HG02623 (cell line): ENCODE data around the gene GAA.

Experiments used
- ATAC-seq: cut with Tn5 transposase; IDR thresholded peaks from one replicate; pipeline ENCODE4 v1.9.1; 2021; ENCODE audit warnings: moderate library complexity; ENCODE audit not compliant: unreplicated experiment

The GAA gene

DNA sequence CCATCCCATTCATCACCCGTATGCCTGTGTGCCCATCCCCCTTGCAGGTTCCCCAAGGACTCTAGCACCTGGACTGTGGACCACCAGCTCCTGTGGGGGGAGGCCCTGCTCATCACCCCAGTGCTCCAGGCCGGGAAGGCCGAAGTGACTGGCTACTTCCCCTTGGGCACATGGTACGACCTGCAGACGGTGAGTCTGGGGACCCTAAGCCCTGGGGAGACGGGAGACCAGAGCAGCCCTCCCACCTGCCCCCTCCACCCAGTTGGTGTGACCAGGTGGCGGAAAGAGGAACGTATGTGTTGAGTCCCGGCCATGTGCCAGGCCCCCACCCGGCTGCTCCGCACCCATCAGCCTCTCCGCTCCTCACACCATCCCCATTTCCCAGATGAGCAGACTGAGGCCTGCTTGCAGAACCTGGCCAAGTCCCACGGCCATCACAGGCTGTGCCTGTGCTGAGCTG is 15.6 kb downstream of the GAA start:
- no peak for ATAC-seq

GRCh38 chr17:80117491-80118401 is 16.4 kb downstream of the GAA start:
- no peak for ATAC-seq

DNA sequence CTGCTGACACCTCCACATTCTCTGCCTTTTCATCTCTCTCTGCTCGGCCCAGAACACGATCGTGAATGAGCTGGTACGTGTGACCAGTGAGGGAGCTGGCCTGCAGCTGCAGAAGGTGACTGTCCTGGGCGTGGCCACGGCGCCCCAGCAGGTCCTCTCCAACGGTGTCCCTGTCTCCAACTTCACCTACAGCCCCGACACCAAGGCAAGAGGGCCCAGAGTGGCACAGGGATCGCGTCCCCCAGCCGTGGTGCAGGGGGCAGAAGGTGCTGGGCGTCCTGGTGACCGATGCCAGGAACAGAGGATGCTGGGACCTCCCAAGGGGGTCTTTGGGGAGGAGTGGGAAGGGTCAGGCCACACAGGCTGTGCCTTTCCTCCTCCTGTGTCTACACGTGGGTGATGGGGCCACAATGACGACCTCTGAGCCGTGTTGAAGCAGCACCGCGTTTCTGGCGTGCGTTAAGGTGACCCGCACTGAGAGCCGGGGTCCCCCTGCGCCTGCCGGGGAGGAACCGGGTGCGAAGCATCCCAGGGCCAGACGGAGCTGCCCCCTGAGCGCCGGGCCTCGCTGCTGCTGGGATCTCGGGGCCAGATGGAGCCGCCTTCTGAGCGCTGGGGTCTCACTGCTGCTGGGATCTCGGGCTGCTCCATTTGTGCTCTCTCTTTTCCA is 17.4 kb downstream of the GAA start:
- ATAC-seq = no peak

- no peak for ATAC-seq
These were observed 17.9 kb downstream of the GAA start for GRCh38 chr17:80119271-80119791.

- ATAC-seq = no peak
These were observed 18.5 kb downstream of the GAA start for GRCh38 chr17:80119839-80120238.

- ATAC-seq = no peak
These were observed 20.7 kb downstream of the GAA start for GRCh38 chr17:80122026-80122575.

GRCh38 chr17:80122926-80123505 is 21.6 kb downstream of the GAA start:
- ATAC-seq = no peak

- no peak for ATAC-seq
These were observed 22.4 kb downstream of the GAA start for GRCh38 chr17:80123791-80124190.

DNA sequence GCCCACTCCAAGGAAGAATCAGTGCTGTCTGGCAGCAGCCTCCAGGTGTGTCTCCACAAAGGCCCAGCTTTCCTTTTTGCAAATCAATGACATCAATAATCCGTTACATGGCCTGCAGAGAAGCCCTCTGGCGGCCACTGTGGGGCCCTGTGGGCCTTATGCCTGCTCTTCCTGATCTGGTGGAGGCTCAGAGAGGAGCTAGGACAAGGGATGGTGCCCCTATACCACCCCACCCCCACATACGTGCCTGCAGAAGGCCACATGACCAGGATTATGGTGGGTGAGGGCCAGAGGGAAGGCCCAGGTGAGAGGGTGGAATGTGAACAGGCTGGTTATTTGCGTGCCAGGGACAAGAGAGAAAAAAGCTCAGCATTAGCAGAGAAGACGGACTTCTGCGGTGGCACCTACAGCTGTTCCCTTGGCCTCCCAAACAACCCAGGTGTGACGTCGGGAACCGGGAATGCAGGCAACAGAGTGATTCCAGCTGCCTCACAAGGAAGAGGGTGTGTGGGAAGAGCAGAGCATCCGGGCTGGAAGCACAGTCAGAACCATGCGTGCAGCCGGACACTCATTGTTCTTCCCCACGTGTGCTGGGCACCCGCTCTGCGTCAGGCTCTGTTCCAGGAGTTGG is 23.1 kb downstream of the GAA start:
- no peak for ATAC-seq

DNA sequence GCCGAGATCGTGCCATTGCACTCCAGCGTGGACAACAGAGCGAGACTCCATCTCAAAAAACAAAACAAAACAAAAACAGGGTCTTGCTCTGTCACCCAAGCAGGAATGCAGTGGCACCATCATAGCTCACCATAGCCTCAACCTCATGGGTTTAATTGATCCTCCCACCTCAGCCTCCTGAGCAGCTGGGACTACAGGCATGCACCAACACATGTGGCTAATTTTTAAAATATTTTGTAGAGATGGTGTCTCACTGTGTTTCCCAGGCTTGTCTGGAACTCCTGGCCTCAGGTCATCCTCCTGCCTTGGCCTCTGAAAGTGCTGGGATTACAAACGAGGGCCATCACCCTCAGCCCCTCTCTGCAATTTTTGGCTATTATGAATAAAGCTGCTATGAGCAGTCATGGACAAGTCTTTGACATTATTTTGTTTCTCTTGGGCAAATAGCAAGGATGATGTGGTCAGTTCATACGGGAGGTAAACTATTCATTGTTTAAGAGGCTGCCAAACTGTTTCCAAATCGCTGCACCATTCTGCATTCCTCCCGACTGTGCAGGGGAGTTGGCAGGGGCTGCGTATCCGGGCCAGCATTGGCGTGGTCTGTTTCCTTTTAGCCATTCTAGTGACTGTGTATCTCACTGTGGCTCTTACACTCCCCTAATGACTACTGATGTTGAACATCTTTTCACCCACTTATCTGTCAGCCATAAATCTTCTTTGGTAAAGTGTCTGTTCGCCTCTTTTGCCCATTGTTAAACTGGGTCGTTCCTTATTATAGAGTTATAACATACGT is 24.5 kb downstream of the GAA start:
- no peak for ATAC-seq

DNA sequence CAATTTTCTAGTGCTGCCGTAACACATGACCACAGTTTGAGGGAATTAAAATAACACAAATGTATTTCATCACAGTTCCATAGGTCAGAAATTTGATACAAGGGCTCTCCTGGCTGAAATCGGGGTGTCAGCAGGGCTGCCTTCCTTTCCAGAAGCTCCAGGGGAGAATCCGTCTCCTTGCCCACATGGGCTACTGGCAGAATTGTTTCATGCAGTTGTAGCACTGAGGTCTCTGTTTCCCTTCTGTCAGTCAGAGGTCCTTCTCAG is 25.0 kb downstream of the GAA start:
- ATAC-seq = no peak

- no peak for ATAC-seq
These were observed 27.7 kb downstream of the GAA start for GRCh38 chr17:80129006-80129565.

DNA sequence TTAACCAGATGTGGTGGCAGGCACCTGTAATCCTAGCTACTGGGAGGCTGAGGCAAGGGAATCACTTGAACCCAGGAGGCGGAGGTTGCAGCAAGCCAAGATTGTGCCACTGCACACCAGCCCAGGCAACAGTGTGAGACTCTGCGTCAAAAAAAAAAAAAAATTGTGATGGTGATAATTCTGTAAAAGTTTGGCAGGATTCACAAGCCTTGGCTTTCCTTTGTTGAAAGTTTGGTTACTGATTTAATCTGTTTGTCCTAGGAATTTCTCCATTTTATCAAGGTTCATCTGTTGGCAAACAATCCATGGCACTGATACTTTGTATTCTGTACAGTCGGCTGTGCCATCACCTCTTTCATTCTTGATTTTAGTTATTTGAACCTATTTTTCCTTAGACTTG is 29.6 kb downstream of the GAA start:
- no peak for ATAC-seq

GRCh38 chr17:80132906-80133625 is 31.7 kb downstream of the GAA start:
- no peak for ATAC-seq

DNA sequence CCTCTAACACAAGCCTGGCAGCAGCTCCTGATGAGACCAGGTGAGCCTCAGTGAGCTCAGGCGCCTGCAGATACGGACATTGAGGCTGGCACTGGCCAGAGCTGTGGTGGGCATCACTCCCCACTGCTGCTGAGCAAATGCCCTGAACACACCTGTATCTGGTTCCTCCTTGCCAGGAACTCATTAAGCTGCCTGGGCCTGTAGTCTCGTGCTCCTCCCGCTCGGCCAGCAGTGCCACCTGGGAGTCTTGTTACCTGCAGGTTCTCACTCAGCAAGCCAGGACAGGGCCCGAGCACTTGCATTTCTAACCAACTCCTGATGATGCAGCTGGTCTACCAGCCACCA is 32.2 kb downstream of the GAA start:
- ATAC-seq = no peak

GRCh38 chr17:80137131-80137530 is 35.8 kb downstream of the GAA start:
- ATAC-seq = no peak

GRCh38 chr17:80138856-80139426 is 37.6 kb downstream of the GAA start:
- no peak for ATAC-seq

GRCh38 chr17:80141463-80142165 is 40.2 kb downstream of the GAA start:
- ATAC-seq = no peak

GRCh38 chr17:80142929-80143328 is 41.5 kb downstream of the GAA start:
- no peak for ATAC-seq
